HG03521 (cell line): ENCODE data around the gene OR11H6.
"Not testable (repeated sequence)": the region's sequence is repeated elsewhere in the genome, so short reads cannot be mapped to it uniquely, and the experiment has no call there.

Source experiments
- ATAC-seq: cut with Tn5 transposase; IDR thresholded peaks from one replicate; pipeline ENCODE4 v1.9.1; 2021; ENCODE audit warnings: mild to moderate bottlenecking, moderate library complexity; ENCODE audit not compliant: unreplicated experiment

OR11H6 gene

GRCh38 chr14:20223410-20223809 is at the start of gene OR11H6:
Gene OR11H6, plus strand, starts transcription at chr14:20223710. Its CDS starts 0 bp downstream, at chr14:20223710.
- no peak for ATAC-seq

- ATAC-seq: not testable (repeated sequence)
These were observed 49.3 kb upstream of the OR11H6 start for GRCh38 chr14:20174205-20174604.

- ATAC-seq: no peak
These were observed 47.2 kb upstream of the OR11H6 start for GRCh38 chr14:20176330-20176729.

- ATAC-seq: no peak
These were observed 46.0 kb upstream of the OR11H6 start for GRCh38 chr14:20177433-20177974.

- no peak for ATAC-seq
These were observed 44.3 kb upstream of the OR11H6 start for GRCh38 chr14:20179218-20179617.

- ATAC-seq: no peak
These were observed 43.6 kb upstream of the OR11H6 start for GRCh38 chr14:20179880-20180279.

GRCh38 chr14:20180486-20180885 is 43.0 kb upstream of the OR11H6 start:
- ATAC-seq: no peak

GRCh38 chr14:20184181-20184580 is 39.3 kb upstream of the OR11H6 start:
- no peak for ATAC-seq

- no peak for ATAC-seq
These were observed 32.9 kb upstream of the OR11H6 start, which contains the start of gene OR11G2 for GRCh38 chr14:20190596-20190995. Gene OR11G2, plus strand, starts transcription at chr14:20190896. Its CDS starts 6,542 bp downstream, at chr14:20197438.

GRCh38 chr14:20191396-20191795 is 32.1 kb upstream of the OR11H6 start:
- ATAC-seq: no peak

- ATAC-seq: no peak
These were observed 29.4 kb upstream of the OR11H6 start for GRCh38 chr14:20194101-20194500.

GRCh38 chr14:20195170-20195569 is 28.3 kb upstream of the OR11H6 start:
- not testable (repeated sequence) for ATAC-seq

GRCh38 chr14:20195911-20196310 is 27.6 kb upstream of the OR11H6 start:
- ATAC-seq: no peak

GRCh38 chr14:20197459-20197858 is 26.1 kb upstream of the OR11H6 start:
- ATAC-seq: no peak

- no peak for ATAC-seq
These were observed 24.5 kb upstream of the OR11H6 start for GRCh38 chr14:20198991-20199390.

- ATAC-seq: no peak
These were observed 18.8 kb upstream of the OR11H6 start for GRCh38 chr14:20204721-20205120.

- no peak for ATAC-seq
These were observed 13.9 kb upstream of the OR11H6 start for GRCh38 chr14:20209595-20209994.

GRCh38 chr14:20212406-20212805 is 11.1 kb upstream of the OR11H6 start:
- not testable (repeated sequence) for ATAC-seq

GRCh38 chr14:20215196-20215595 is 8.3 kb upstream of the OR11H6 start:
- no peak for ATAC-seq

- ATAC-seq: no peak
These were observed 4.5 kb upstream of the OR11H6 start for GRCh38 chr14:20219033-20219432.

GRCh38 chr14:20228681-20229080 is 5.2 kb downstream of the OR11H6 start, which contains the start of gene OR11H7:
Gene OR11H7, plus strand, starts transcription at chr14:20228981.
- no peak for ATAC-seq

- ATAC-seq: not testable (repeated sequence)
These were observed 11.9 kb downstream of the OR11H6 start for GRCh38 chr14:20235415-20235814.

GRCh38 chr14:20247646-20248246 is 24.2 kb downstream of the OR11H6 start:
- ATAC-seq: no peak
